Fibroblast of gingiva (primary cell): ENCODE measurements around the gene NOVA2.

Source experiments
- DNase-seq: peaks from one replicate; pipeline ENCODE4 v3.0.0-alpha.2; 2011; ENCODE audit warnings: low read depth

NOVA2 gene

GRCh38 chr19:45924891-45925447, 48.7 kb downstream of the NOVA2 start:
- DNase-seq, result no peak

- no peak for DNase-seq
These were observed 51.4 kb downstream of the NOVA2 start for GRCh38 chr19:45922281-45922680.

- DNase-seq, result no peak
These were observed 53.2 kb downstream of the NOVA2 start for GRCh38 chr19:45920458-45920857.

- DNase-seq, result no peak
These were observed 54.0 kb downstream of the NOVA2 start for GRCh38 chr19:45919678-45920077.

GRCh38 chr19:45918721-45919120, 54.9 kb downstream of the NOVA2 start:
- no peak for DNase-seq

GRCh38 chr19:45917421-45918091, 56.1 kb downstream of the NOVA2 start:
- DNase-seq, result no peak

GRCh38 chr19:45913874-45914830, 59.5 kb downstream of the NOVA2 start, which contains the start of gene NANOS2:
Gene NANOS2 (minus strand): TSS chr19:45914778. CDS start chr19:45914693, 85 bp downstream.
- no peak for DNase-seq

GRCh38 chr19:45911291-45911690, 62.4 kb downstream of the NOVA2 start:
- DNase-seq, result no peak

GRCh38 chr19:45908956-45909355, 64.7 kb downstream of the NOVA2 start:
- no peak for DNase-seq

GRCh38 chr19:45906221-45906620, 67.4 kb downstream of the NOVA2 start:
- DNase-seq, result no peak

- no peak for DNase-seq
These were observed 68.7 kb downstream of the NOVA2 start for GRCh38 chr19:45905011-45905410.

- DNase-seq, result peak; percentile 95
These were observed 70.7 kb downstream of the NOVA2 start for GRCh38 chr19:45902651-45903625.

GRCh38 chr19:45901912-45902650, 71.6 kb downstream of the NOVA2 start, which contains the start of gene MYPOP:
Gene MYPOP (minus strand): TSS chr19:45902613. CDS start chr19:45901773, 840 bp downstream.
- no peak for DNase-seq

- DNase-seq, result peak; percentile 32
These were observed 72.2 kb downstream of the NOVA2 start for GRCh38 chr19:45901432-45901911.

- no peak for DNase-seq
These were observed 72.8 kb downstream of the NOVA2 start for GRCh38 chr19:45900738-45901431.

- DNase-seq, result no peak
These were observed 73.6 kb downstream of the NOVA2 start for GRCh38 chr19:45899919-45900589.

- no peak for DNase-seq
These were observed 74.4 kb downstream of the NOVA2 start for GRCh38 chr19:45899253-45899652.

- no peak for DNase-seq
These were observed 76.3 kb downstream of the NOVA2 start for GRCh38 chr19:45897261-45897812.
